Thyroid gland (tissue), 4 donors: Measurements from ENCODE around the gene KRT20.

Source experiments
- POLR2A ChIP-seq, 2 donors: fragments of 450-650 bp; IDR thresholded peaks; one replicate each; pipeline ENCODE4 v1.6.1; 2017; ENCODE audit warnings: antibody characterized with exemption in 2 of 2, mild to moderate bottlenecking in 2 of 2, moderate library complexity in 1 of 2
- TF ChIP-seq, protein P1 (sequence below), 6 experiments: fragments of 200-600 bp in 3 of 6; fragments of 450-650 bp in 3 of 6; sonication (generic) in 3 of 6; IDR thresholded peaks; one replicate each; pipeline ENCODE4 v1.5.1; 2016 to 2019; ENCODE audit warnings: antibody characterized with exemption in 6 of 6, mild to moderate bottlenecking in 2 of 6, inconsistent platforms in 1 of 6, moderate library complexity in 1 of 6

DNA sequence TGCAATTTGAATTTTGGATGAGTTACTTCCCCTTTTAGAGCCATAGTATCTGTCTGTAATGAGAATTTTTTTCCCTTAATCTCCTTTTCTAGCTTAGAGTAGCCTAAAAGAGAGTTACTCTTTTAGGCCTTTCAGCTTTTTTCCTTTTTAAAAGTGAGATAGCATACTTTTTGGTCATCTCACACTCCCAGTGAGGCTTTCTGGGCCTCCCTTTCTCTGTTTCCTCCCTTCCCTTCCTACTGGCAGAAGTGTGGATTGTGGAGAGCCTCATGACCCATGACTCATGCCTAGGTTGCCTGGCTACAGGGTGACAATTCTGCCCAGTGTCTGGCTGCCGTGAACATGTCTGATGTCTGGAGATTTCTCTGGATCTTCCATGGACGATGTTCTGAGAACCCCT is 37.2 kb upstream of the KRT20 start:
- no peak for TF ChIP-seq POLR2A (IDR thresholded peaks at IDR 0.05)
- TF ChIP-seq, protein P1, sequence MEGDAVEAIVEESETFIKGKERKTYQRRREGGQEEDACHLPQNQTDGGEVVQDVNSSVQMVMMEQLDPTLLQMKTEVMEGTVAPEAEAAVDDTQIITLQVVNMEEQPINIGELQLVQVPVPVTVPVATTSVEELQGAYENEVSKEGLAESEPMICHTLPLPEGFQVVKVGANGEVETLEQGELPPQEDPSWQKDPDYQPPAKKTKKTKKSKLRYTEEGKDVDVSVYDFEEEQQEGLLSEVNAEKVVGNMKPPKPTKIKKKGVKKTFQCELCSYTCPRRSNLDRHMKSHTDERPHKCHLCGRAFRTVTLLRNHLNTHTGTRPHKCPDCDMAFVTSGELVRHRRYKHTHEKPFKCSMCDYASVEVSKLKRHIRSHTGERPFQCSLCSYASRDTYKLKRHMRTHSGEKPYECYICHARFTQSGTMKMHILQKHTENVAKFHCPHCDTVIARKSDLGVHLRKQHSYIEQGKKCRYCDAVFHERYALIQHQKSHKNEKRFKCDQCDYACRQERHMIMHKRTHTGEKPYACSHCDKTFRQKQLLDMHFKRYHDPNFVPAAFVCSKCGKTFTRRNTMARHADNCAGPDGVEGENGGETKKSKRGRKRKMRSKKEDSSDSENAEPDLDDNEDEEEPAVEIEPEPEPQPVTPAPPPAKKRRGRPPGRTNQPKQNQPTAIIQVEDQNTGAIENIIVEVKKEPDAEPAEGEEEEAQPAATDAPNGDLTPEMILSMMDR (IDR thresholded peaks at IDR 0.05): no peak
